Muscle of leg (tissue), 11 donors: Measurements from ENCODE around the gene TMEM117. TPM values are rescaled to one million over a fixed set of nuclear protein-coding genes. Genes with fewer than 3 reads are reported as not detected.
"Not testable (repeated sequence)": the region's sequence is repeated elsewhere in the genome, so short reads cannot be mapped to it uniquely, and the experiment has no call there.

Experiments used
- DNase-seq: peaks from one replicate; pipeline ENCODE4 v3.0.0; 2013
- H3K27ac ChIP-seq: one replicate; pipeline ENCODE4 v1.5.1; 2013; ENCODE audit warnings: mild to moderate bottlenecking, low read length, control low read depth
- H3K27me3 ChIP-seq: one replicate; pipeline ENCODE4 v1.6.1; 2013; ENCODE audit warnings: low read length; ENCODE audit not compliant: control insufficient read depth, insufficient read depth
- H3K36me3 ChIP-seq: one replicate; pipeline ENCODE4 v1.6.1; 2013; ENCODE audit warnings: low read length; ENCODE audit not compliant: control insufficient read depth, insufficient read depth
- H3K4me1 ChIP-seq: one replicate; pipeline ENCODE4 v1.6.1; 2013; ENCODE audit warnings: low read length; ENCODE audit not compliant: control insufficient read depth, insufficient read depth
- H3K4me3 ChIP-seq: one replicate; pipeline ENCODE4 v1.5.1; 2013; ENCODE audit warnings: low read length, control low read depth
- H3K9me3 ChIP-seq: replicated peaks from 2 replicates; pipeline ENCODE4 v1.6.1; 2013; ENCODE audit warnings: low read depth, low read length; ENCODE audit not compliant: control insufficient read depth
- WGBS: methylation state at CpG from one replicate; pipeline ENCODE4 v1.1.5; 2013; ENCODE audit warnings: missing lambda C conversion rate; ENCODE audit not compliant: insufficient coverage; 5-methylcytosine and 5-hydroxymethylcytosine counted together
- polyA plus RNA-seq, 8 donors: library from polyadenylated mRNA; unstranded; fragments of 120-200 nt; gene quantifications; one replicate each; pipeline versions ENCODE4 v1.2.1 to v1.2.3, GENCODE V29; 2013; ENCODE audit warnings: inconsistent platforms in 1 of 8, low replicate concordance in 1 of 8; ENCODE audit not compliant: insufficient read length in 8 of 8, insufficient read depth in 1 of 8
- total RNA-seq: library from RNA; stranded (reverse); fragments of 120-200 nt; gene quantifications from one replicate; pipeline ENCODE4 v1.2.4, GENCODE V29; 2013

Gene TMEM117
- total and polyA plus RNA-seq, 9 donors, result 9.2 to 13.0 (median 11.0) TPM

- Histone ChIP-seq H3K36me3 (no peaks in the 10 kb centered on the region), H3K4me1 (no peaks in the 10 kb centered on the region), H3K27me3 (no peaks in the 10 kb centered on the region), H3K9me3 (no peaks in the 10 kb centered on the region), H3K4me3 (no peak overlapping the region), H3K27ac (no peak overlapping the region)
- DNase-seq, result no peak
Observed at GRCh38 chr12:44159216-44159615, 323.3 kb downstream of the TMEM117 start.

DNA sequence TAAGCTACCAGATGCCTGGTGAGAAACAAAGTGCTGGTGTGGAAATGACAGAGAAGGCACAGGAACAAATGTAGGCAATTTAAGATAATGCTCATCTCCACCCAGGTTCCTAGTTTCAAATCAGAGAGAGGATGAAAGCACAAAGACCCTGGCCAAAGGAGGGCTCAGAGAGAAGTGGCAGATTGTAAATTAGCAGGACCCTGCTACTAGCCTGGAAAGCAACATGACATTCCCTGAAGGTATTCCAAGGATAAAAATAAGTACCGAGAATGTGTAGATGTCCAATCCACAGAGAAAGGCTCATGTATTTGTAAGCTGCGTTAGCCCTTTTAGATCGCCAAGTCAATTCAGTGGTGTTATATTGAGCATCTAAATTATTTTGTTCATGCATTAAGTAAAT lies 324.0 kb downstream of the TMEM117 start:
- no peak overlapping the region for H3K4me3 ChIP-seq
- no peaks in the 10 kb centered on the region for H3K4me1 ChIP-seq
- no peak overlapping the region for H3K27ac ChIP-seq
- no peaks in the 10 kb centered on the region for H3K9me3 ChIP-seq
- no CpG with 5 or more reads among the region's 3 CpGs for WGBS
- no peak for DNase-seq
- H3K27me3 ChIP-seq, result no peaks in the 10 kb centered on the region
- H3K36me3 ChIP-seq, result no peaks in the 10 kb centered on the region

DNA sequence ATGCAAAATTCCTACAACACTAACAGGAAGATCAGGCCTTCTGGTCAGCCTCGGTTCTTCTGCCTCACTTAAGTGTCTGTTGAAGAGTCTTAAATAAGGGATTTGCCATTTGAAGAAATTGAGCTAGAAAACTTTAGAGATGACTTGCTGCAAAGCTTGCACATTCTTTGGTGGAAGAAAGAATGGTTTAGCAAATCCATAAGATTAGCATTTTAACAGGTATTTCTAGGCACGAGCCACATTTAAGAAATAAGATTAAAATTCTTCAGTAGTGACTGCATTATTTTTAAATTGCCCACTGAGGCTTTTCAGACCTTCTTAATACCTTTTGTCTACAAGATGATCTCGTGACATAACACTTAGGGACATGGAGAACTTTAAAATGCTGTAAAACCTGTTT lies 327.1 kb downstream of the TMEM117 start:
- Histone ChIP-seq H3K9me3 (no peaks in the 10 kb centered on the region), H3K27ac (no peak overlapping the region)
- no CpG with 5 or more reads among the region's 3 CpGs for WGBS

GRCh38 chr12:44174053-44174452 lies 338.2 kb downstream of the TMEM117 start:
- H3K27ac ChIP-seq, result no peak overlapping the region
- no peak for DNase-seq

More for the DNA sequence above, 327.1 kb downstream of the TMEM117 start:
- Histone ChIP-seq H3K4me3 (no peak overlapping the region), H3K36me3 (no peaks in the 10 kb centered on the region), H3K4me1 (no peaks in the 10 kb centered on the region), H3K27me3 (no peaks in the 10 kb centered on the region)
- no peak for DNase-seq

DNA sequence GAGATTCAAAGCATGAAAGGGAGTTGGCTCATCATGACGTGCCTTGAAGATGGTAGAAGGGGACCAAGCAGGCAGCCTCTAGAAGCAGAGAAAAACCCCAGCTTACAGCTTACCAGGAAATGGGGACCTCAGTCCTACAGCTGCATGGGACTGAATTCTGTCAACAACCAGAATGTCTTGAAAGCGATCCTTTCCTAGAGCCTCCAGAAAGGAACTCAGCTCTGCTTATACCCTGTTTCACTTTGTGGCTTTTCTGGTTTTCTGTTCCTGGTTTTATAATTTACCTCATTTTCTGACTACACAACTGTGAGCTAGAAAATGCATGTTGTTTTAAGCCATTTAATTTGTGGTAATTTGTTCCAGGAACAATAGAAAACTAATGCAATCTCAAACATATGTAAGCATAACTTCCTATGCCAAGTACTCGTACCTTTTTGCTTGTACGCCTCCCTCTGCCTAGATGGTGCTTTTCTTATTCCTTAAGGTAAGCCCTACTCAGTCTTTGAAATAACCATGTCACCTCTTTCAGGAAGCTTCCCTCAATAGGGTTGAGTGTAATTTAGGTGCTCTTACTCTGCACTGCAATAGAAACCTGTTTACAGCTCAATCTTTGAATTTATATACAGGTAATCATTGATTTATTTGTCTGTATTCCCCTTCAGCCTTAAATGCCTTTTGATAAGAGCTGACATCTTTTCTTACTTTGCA lies 348.8 kb downstream of the TMEM117 start:
- no CpG with 5 or more reads among the region's 4 CpGs for WGBS
- H3K9me3 ChIP-seq, result no peaks in the 10 kb centered on the region
- H3K4me1 ChIP-seq, result no peaks in the 10 kb centered on the region
- H3K27ac ChIP-seq, result no peak overlapping the region
- DNase-seq, result no peak
- H3K36me3 ChIP-seq, result no peaks in the 10 kb centered on the region
- no peaks in the 10 kb centered on the region for H3K27me3 ChIP-seq
- no peak overlapping the region for H3K4me3 ChIP-seq

More at GRCh38 chr12:44174053-44174452, 338.2 kb downstream of the TMEM117 start:
- Histone ChIP-seq H3K4me3 (no peak overlapping the region), H3K36me3 (no peaks in the 10 kb centered on the region), H3K4me1 (no peaks in the 10 kb centered on the region), H3K27me3 (no peaks in the 10 kb centered on the region), H3K9me3 (no peaks in the 10 kb centered on the region)

GRCh38 chr12:44193281-44193680 lies 357.4 kb downstream of the TMEM117 start:
- WGBS, result no CpG with 5 or more reads among the region's 1 CpG
- no peak overlapping the region for H3K27ac ChIP-seq
- DNase-seq, result no peak
- no peaks in the 10 kb centered on the region for H3K4me1 ChIP-seq
- no peak overlapping the region for H3K4me3 ChIP-seq
- H3K9me3 ChIP-seq, result no peaks in the 10 kb centered on the region
- no peaks in the 10 kb centered on the region for H3K36me3 ChIP-seq
- H3K27me3 ChIP-seq, result no peaks in the 10 kb centered on the region

- H3K27me3 ChIP-seq, H3K36me3 ChIP-seq, H3K27ac ChIP-seq, DNase-seq, H3K9me3 ChIP-seq, H3K4me3 ChIP-seq, H3K4me1 ChIP-seq: not testable (repeated sequence)
- WGBS, result no CpG with 5 or more reads among the region's 1 CpG
Observed at GRCh38 chr12:44195719-44196118, 359.8 kb downstream of the TMEM117 start.

DNA sequence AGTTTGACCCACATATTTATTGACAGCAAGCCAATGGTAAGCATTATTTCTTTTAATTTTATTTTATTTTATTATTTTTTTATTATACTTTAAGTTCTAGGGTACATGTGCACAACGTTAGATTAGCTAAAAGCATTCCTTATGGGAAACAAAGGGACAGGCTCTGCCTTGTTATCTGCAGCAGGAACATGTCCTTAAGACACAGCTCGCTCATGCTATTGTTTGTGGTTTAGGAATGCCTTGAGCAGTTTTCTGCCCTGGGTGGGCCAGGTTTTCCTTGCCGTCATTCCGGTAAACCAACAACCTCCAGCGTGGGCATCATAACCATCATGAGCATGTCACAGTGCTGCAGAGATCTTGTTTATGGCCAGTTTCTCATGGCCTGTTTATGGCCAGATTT lies 370.2 kb downstream of the TMEM117 start:
- Histone ChIP-seq H3K36me3 (no peaks in the 10 kb centered on the region), H3K27me3 (no peaks in the 10 kb centered on the region), H3K9me3 (peaks cover 2% of the 10 kb centered on the region), H3K4me3 (no peak overlapping the region), H3K4me1 (no peaks in the 10 kb centered on the region), H3K27ac (no peak overlapping the region)
- DNase-seq, result no peak
- WGBS, result 100% methylated on average over 4 of the region's 5 CpGs

DNA sequence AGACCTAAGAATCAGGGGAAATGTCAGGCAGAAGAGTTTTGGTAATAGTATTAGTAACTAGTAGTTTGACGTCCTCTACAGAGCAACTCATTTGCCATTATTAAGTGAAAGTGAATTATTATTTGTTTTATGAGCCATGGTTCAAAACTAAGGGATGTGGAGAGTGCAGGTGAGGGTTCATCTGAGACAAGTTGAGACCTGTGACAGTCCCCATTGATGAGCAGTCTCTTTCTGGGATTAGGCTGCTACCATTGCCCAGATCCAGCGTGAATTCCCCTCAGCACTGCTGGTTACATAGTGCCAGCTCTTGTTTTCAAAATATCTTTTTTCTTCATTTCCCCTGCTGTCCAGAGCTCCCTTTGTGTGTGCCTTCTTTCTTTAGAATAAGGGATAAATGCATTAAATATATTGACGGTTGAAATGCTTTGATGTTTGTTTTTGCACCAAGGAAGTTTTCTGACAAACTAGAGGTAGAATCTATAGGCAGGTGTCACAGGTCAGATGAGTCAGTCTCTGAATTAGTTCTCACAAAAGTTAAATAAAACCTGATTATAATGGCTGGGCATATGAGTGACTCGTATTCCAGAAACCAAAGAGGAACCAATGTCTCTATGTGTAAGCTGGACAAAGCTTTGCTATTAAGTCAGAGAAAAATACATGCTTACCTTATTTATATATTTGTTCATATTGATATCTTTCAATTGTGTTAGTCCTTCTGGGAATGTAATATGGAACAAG lies 381.4 kb downstream of the TMEM117 start:
- Histone ChIP-seq H3K4me1 (no peaks in the 10 kb centered on the region), H3K9me3 (no peaks in the 10 kb centered on the region), H3K4me3 (no peak overlapping the region), H3K36me3 (no peaks in the 10 kb centered on the region), H3K27me3 (no peaks in the 10 kb centered on the region), H3K27ac (no peak overlapping the region)
- no CpG with 5 or more reads among the region's 4 CpGs for WGBS
- no peak for DNase-seq

GRCh38 chr12:44223736-44224135 lies 387.9 kb downstream of the TMEM117 start:
- H3K4me3 ChIP-seq, result no peak overlapping the region
- no peaks in the 10 kb centered on the region for H3K27me3 ChIP-seq
- H3K9me3 ChIP-seq, result no peaks in the 10 kb centered on the region
- H3K27ac ChIP-seq, result no peak overlapping the region
- H3K4me1 ChIP-seq, result no peaks in the 10 kb centered on the region
- peak; percentile 8 for DNase-seq
- H3K36me3 ChIP-seq, result no peaks in the 10 kb centered on the region
- 40% methylated on average over 2 of the region's 2 CpGs for WGBS
